Testis (tissue), 2 donors: Measurements from ENCODE around the gene WDR17.

ENCODE experiments used
- CTCF ChIP-seq, 3 experiments: fragments of 450-650 bp in 2 of 3; fragments of 200-600 bp in 1 of 3; sonication (generic) in 1 of 3; IDR thresholded peaks; one replicate each; pipeline ENCODE4 v1.5.1; 2016 to 2019; ENCODE audit warnings: antibody characterized with exemption in 3 of 3, mild to moderate bottlenecking in 2 of 3, moderate library complexity in 1 of 3
- POLR2A ChIP-seq: fragments of 450-650 bp; IDR thresholded peaks from one replicate; pipeline ENCODE4 v1.6.1; 2017; ENCODE audit warnings: antibody characterized with exemption, mild to moderate bottlenecking, moderate library complexity

- no peak for TF ChIP-seq POLR2A
- no peak for TF ChIP-seq CTCF (IDR thresholded peaks at IDR 0.05)
Observed at GRCh38 chr4:176044589-176044951, 21.1 kb upstream of the WDR17 start.
